Middle frontal gyrus (tissue), 1 donor: ENCODE data around the gene HDAC11.
"Not testable (repeated sequence)": the region's sequence is repeated elsewhere in the genome, so short reads cannot be mapped to it uniquely, and the experiment has no call there.

Experiments
- DNase-seq: peaks from one replicate; pipeline ENCODE4 v3.0.0-alpha.2; 2015; ENCODE audit warnings: low spot score; ENCODE audit errors: extremely low spot score

The HDAC11 gene

DNA sequence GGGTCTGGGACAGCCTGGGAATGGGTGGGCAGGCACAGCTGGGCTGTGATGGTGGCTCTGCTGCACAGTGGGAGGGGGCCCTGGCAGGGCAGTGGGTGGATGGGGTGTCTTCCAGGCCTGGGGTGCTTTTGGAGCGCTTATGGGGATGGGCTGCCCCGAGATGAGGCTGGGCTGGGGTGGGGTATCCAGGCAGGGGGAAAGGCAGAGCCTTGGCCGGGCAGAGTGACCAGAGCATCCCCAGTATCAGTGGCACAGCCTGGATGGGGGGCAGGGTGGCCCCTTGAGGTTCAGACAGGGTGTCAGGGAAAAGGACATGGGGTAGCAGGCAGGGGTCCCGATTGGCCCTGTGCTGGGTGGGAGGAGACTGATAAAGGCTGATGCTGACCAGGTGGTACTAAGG lies 26.6 kb downstream of the HDAC11 start:
- no peak for DNase-seq

GRCh38 chr3:13507247-13507569 lies 27.1 kb downstream of the HDAC11 start:
- no peak for DNase-seq

DNA sequence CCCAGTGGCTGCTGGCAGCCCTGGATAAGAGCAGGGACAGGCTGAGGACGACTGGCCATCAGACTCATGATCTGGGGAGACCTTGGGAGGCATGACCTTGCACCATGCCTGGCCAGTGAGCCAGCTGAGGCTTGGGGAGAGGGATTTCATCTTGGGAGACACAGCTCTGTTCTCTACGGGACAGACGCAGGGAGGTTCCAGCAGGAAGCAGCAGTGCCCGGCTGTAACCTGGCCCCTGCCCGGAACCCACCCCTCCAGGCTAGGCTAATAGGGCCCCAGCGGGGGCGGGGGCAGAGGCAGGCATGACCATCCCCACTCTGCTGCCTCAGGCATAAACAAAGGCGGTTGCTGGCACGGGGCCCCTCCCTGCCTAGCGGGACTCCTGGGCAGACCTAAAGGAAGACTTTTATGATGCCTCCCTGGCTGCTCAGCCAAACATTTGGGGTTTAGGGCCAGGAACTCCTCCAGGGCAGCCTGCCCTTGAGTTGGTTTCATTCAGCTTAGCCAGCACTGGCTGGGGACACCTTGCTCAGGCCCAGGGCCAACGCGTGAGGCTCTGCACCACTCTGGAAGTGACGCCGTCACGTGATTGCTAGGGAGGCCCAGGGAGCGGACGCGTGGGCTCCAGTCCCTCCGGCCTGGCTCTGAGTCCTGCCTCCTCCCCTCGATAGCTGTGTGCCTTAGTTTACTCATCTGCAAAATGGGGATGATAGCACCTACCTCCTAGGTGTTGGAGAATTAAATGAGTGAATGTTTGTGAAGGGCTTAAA lies 27.6 kb downstream of the HDAC11 start:
- DNase-seq = peak; percentile 6

GRCh38 chr3:13508496-13508895 lies 28.4 kb downstream of the HDAC11 start:
- no peak for DNase-seq

DNA sequence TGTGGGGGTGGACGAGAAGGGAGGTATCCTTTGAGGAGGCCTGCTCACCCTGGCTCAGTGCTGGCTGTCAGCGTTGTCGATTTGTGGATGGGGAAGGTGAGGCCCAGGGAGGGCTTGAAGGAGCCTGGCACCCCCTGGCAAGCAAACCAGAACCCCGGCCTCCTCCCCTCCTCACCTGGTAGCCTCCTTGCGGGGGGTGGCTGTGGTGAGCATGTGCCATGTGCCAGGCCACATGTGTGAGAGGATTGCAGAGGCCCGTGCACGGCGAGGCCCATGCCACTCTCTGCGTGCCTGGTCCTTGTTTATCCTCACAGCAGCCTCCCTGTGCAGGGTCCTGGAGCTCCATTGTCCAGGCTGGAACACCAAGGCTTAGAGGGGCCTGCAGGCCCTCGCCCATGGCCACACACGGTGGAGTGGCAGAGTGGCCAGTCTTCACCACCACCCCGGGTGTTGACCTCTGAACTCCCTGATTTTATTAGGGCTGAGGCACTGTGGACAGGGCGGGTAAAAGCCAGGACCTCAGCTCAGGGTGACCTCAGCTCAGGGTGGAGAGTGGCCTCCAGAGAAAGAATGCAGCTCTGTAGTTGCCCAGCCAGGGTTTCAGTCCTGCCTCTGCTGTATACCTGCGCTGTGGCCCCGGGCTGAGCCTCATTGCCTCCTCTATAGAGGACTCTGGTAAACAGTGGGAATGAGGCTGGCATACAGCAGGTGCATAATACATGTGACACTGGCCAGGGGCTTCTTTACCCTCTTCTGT lies 29.1 kb downstream of the HDAC11 start:
- DNase-seq = no peak

GRCh38 chr3:13509816-13510192 lies 29.7 kb downstream of the HDAC11 start:
- no peak for DNase-seq

- no peak for DNase-seq
Measured at GRCh38 chr3:13512451-13512850, 32.3 kb downstream of the HDAC11 start.

DNA sequence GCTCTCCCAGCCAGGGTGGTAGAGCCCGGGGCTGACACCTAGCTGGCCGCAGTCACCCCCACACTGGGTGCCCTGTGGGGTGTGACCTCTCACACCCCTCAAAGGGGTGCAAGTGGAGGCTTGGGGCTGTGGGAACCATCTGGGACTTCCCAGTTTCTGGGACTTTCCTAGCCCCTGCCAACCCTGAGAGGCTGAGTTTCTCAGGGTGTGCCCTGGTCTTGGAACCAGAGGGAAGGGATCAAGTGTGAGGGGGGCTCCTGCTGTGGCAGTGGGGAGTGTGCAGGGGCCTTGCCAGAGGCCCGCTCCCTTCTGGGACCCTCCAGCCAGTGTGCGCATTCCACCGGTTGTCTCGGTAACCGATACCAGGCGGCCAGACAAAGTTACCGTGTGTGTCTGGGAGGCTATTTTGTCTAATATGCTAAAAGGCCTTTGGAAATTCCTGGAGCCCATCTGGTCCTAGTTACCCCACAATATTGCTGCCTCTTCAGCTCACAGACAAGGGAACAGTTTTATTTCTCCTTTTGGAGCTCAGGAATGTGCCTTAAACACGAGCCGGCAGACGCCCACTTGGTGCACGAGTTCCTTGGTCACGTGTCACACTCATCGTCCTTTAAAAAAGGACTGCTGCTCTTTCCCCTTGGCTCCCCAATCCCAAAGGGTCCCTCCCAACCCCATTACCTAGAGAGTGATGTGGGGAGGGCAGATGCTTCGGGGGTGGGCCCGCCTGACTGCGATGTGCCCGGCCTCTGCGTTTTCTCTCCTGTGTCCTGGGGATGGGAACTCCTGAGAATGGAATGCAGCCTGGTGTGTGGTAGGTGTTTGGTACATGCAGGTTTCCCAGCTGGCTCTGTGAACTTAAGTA lies 33.2 kb downstream of the HDAC11 start:
- DNase-seq = no peak

DNA sequence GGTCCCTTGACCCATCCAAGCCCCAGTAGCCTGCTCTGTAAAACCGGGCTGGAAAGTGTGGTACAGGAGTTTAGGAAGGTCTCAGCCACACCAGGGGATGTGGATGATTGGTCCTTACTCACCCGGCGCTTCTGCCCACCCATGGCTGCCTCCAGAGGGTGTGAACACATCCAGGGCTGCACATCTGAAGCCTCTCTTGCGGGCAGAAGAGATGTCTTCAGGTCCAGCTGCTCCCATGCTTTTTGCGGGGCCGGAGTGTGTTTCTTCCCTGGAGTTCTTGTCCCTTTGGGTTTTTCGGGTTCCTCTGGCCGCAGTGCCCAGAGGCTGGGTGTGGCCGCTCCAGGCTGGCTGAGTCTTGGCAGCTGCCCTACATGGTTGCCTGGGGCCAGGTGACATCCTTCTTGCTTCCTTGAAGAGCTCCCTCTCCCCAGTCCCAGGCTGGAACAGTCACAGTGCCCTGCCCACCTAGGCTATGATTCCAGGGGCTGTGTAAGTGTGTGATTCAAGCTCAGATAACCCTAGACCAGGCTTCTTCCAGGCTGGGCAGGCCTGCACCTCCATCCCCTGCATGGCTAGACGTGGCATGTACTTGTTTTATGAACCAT lies 33.9 kb downstream of the HDAC11 start:
- no peak for DNase-seq

DNA sequence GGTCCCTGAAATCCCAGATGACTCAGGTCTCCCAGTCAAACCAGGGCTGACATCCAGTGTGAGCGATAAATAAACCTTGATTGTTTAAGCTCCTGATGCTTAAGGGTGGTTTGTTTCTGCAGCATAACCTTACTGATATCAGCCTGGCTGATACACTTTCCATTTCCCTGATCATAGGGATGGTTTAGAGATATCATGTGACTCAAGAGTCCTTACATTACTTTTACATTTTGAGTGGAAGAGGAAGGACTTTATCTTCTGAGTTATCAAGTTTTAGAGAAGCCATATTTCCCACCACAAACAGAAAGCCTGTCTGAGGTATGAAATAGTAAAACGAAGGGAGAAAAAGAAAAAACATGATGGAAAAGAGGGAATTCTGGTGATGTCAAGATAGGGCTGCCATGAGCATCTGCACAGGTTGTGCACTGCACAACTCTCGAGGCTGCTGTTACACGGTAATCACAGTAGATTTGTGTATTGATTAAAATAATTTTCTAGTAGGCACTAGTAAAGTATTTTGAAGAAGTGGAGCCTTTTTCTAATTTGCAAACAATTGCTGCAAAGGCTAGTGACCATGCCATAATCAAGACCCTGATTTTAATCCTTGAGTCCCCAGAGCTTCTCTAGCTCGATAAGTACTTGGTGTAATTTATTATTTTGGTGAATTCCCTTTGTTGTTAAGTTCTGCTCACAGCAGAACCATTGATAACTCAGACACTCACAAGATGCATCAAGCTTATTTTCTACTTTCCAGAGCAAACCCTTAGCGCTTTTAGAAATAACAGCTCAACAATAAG lies 34.7 kb downstream of the HDAC11 start:
- DNase-seq = no peak

DNA sequence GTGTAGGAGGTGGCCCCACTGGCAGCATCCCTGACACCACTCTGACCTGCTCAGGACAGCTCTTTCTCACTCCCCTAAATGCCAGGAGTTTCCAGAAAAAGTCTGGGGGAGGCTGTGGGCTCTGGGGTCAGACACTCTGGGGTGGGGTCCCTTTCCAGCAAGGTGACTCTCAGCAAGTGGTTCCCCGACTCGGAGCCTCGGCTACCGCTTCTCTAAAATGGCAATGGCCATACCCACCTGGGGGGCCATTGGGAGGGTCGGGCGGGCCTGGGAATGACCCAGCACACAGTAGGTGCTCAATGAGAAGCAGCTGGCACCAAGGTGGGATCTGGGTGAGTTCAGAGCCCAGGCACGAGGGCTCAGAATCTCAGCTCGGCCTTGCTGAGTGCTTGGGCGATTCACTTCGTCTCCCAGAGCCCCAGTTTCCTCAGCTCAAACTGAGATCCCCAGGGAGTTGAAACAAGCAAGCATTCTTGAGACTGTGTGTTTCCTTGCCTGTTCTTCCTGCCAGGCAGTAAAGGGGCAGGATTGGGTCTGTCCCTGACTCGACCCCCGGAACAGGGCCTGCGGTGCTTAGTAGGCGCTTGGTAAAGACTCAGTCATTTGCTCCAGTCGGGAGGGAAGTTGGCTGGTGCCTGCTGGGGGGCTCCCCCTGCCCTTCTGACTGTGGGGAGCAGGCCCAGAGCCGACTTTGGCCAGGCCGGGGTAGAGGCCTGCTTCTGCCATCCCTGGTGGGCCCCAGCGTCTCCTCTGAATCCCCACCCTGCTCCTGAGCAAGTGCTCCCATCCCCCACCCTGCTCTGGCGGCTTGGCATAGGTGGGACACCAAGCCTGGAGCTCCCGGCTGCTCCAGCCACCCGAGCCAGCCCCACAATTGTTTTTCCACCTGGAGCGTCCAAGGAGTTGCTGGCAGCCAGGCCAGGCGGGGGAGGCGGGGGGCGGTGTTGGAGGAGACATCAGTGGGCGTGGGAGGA lies 36.0 kb downstream of the HDAC11 start:
- DNase-seq = no peak

GRCh38 chr3:13516760-13517135 lies 36.6 kb downstream of the HDAC11 start:
- no peak for DNase-seq

- no peak for DNase-seq
Measured at GRCh38 chr3:13517253-13517977, 37.3 kb downstream of the HDAC11 start.

- DNase-seq = no peak
Measured at GRCh38 chr3:13518516-13518953, 38.4 kb downstream of the HDAC11 start.

DNA sequence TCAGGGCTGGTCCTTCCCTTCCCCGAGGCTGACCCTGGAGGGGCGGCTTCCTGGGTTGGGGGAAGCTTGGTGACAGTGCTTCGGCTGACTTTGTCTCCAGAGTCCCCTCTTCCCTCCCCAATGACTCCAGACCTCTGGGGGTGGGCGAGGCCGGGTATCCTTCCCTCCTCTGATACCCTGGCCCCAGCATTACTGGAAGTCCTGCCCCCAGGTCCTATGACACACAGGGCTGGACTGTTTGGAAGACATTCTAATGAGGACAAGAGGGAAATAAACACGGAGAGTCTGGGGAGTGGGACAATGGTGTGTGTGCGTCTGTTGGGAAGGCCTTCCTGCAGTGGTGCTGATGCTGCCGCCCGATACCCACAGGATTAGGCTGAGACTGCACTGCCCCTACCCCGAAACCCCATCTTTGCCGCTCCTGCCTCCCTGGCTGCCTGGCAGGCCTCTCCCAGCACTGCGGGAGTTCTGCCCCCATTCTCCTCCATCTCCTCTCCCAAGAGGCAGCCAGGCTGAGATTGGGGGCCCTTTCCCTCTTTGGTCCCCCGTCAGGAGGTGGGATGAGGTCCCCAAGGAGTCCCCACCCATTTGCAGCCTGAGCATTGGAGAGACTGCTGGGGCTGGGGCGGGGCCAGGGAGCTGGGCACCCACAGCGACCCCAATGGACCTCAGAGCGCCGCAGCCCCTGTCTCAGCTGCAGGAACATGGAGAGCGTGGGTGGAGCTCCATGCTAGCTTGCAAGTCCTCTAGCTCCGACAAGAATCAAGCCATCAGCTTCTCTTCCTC lies 39.1 kb downstream of the HDAC11 start:
- DNase-seq = no peak

GRCh38 chr3:13520326-13520880 lies 40.3 kb downstream of the HDAC11 start:
- DNase-seq = no peak

DNA sequence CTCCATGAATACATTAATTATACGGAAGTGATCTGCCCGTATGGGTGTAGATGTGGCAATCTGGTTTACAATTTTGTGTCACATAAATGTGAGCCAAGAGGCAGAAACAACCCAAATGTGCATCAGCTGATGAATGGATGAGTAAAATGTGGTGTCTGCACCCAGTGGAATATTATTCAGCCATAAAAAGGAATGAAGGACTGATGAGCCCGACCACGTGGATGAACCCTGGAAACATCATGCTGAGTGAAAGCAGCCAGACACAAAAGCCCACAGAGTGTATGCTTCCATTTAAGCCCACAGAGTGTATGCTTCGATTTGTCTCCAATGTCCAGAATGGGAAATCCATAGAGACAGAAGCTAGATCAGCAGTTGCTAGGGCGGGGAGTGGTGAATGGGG lies 41.2 kb downstream of the HDAC11 start:
- DNase-seq = no peak

GRCh38 chr3:13521749-13522148 lies 41.6 kb downstream of the HDAC11 start:
- DNase-seq = not testable (repeated sequence)
